Testis (tissue), 3 donors: ENCODE measurements around the gene ACER1. TPM values are rescaled to one million over a fixed set of nuclear protein-coding genes. Genes with fewer than 3 reads are reported as not detected.

Source experiments
- DNase-seq: peaks from one replicate; pipeline ENCODE4 v3.0.0-alpha.2; 2019
- H3K27ac ChIP-seq, 2 donors: fragments of 200-600 bp; sonication (generic); one replicate each; pipeline ENCODE4 v1.5.1; 2019
- H3K27me3 ChIP-seq: fragments of 200-600 bp; sonication (generic); one replicate; pipeline ENCODE4 v1.5.1; 2019
- H3K36me3 ChIP-seq: fragments of 200-600 bp; sonication (generic); one replicate; pipeline ENCODE4 v1.5.1; 2017; ENCODE audit warnings: low read depth; ENCODE audit errors: missing control alignments
- H3K4me1 ChIP-seq: fragments of 200-600 bp; sonication (generic); one replicate; pipeline ENCODE4 v1.5.1; 2019
- H3K4me3 ChIP-seq, 2 donors: fragments of 200-600 bp; sonication (generic); one replicate each; pipeline ENCODE4 v1.5.1; 2017 to 2019
- H3K9me3 ChIP-seq: fragments of 200-600 bp; sonication (generic); one replicate; pipeline ENCODE4 v1.5.1; 2017
- CTCF ChIP-seq, 3 experiments: fragments of 450-650 bp in 2 of 3; fragments of 200-600 bp in 1 of 3; sonication (generic) in 1 of 3; IDR thresholded peaks; one replicate each; pipeline ENCODE4 v1.5.1; 2016 to 2019; ENCODE audit warnings: antibody characterized with exemption in 3 of 3, mild to moderate bottlenecking in 2 of 3, moderate library complexity in 1 of 3
- POLR2A ChIP-seq: fragments of 450-650 bp; IDR thresholded peaks from one replicate; pipeline ENCODE4 v1.6.1; 2017; ENCODE audit warnings: antibody characterized with exemption, mild to moderate bottlenecking, moderate library complexity
- WGBS, 2 donors: methylation state at CpG; one replicate each; pipeline ENCODE4 v1.1.5; 2018; 5-methylcytosine and 5-hydroxymethylcytosine counted together
- intact Hi-C: fragments of 100-400 bp; cut with DNase I; formaldehyde crosslinking; loops from one replicate; pipeline ENCODE4 v1.15.1; 2023; ENCODE audit warnings: low total_unique reads
- polyA plus RNA-seq: library from polyadenylated mRNA; stranded (reverse); fragments of 350-450 nt; fragmentation: Illumina TruSeq; extraction: RNeasy Lipid Tissue Mini Kit (QIAGEN cat#74804); gene quantifications from one replicate; pipeline ENCODE4 v1.2.3, GENCODE V29; 2014; ENCODE audit warnings: low read depth, low replicate concordance; ENCODE audit not compliant: insufficient read depth
- total RNA-seq, 2 donors: library from RNA; depleted of rRNA; stranded (reverse); fragments of >200 nt; gene quantifications; one replicate each; pipeline ENCODE4 v1.2.3, GENCODE V29; 2016

The ACER1 gene
- total and polyA plus RNA-seq, 3 donors from 2014 or later: 0.39 to 1.0 (median 0.99) TPM

- DNase-seq: peak; percentile 66
- TF ChIP-seq CTCF (IDR thresholded peaks at IDR 0.05) (no peak), POLR2A (no peak)
- no peaks in the 10 kb centered on the region for H3K36me3 ChIP-seq
- intact Hi-C loops: no loop called here
- H3K27me3 ChIP-seq: no peaks in the 10 kb centered on the region
- H3K27ac ChIP-seq: no peak overlapping the region
- peaks cover 30% of the 10 kb centered on the region for H3K4me1 ChIP-seq
- H3K9me3 ChIP-seq: no peaks in the 10 kb centered on the region
- no peak overlapping the region for H3K4me3 ChIP-seq
- 48 to 50% methylated on average over 4 of the region's 4 CpGs for WGBS, 2 donors
These were observed 65.0 kb downstream of the ACER1 start for GRCh38 chr19:6268382-6268771.

- no peak overlapping the region for H3K4me3 ChIP-seq
- DNase-seq: no peak
- WGBS, 2 donors: 85 to 87% methylated on average over 17 of the region's 17 CpGs
- intact Hi-C loops: no loop called here
- H3K27me3 ChIP-seq: no peaks in the 10 kb centered on the region
- H3K27ac ChIP-seq: no peak overlapping the region
- no peak for TF ChIP-seq CTCF (IDR thresholded peaks at IDR 0.05)
- H3K9me3 ChIP-seq: no peaks in the 10 kb centered on the region
- H3K36me3 ChIP-seq: no peaks in the 10 kb centered on the region
- H3K4me1 ChIP-seq: peaks cover 24% of the 10 kb centered on the region
These were observed 65.6 kb downstream of the ACER1 start for GRCh38 chr19:6267552-6268381.

- Histone ChIP-seq H3K27ac (no peak overlapping the region), H3K36me3 (no peaks in the 10 kb centered on the region), H3K4me1 (peaks cover 6% of the 10 kb centered on the region), H3K27me3 (no peaks in the 10 kb centered on the region), H3K9me3 (no peaks in the 10 kb centered on the region), H3K4me3 (no peak overlapping the region)
- intact Hi-C loops: no loop called here
- DNase-seq: no peak
- WGBS, 2 donors: 88 to 94% methylated on average over 4 of the region's 4 CpGs
- TF ChIP-seq POLR2A: no peak
- no peak for TF ChIP-seq CTCF (IDR thresholded peaks at IDR 0.05)
These were observed 68.6 kb downstream of the ACER1 start for GRCh38 chr19:6264803-6265202.

- Histone ChIP-seq H3K4me1 (peaks cover 4% of the 10 kb centered on the region), H3K27me3 (no peaks in the 10 kb centered on the region), H3K4me3 (no peak overlapping the region), H3K27ac (no peak overlapping the region), H3K9me3 (no peaks in the 10 kb centered on the region), H3K36me3 (no peaks in the 10 kb centered on the region)
- intact Hi-C loops: no loop called here
- DNase-seq: no peak
- no peak for TF ChIP-seq CTCF (IDR thresholded peaks at IDR 0.05)
- no peak for TF ChIP-seq POLR2A
- WGBS, 2 donors: 86 to 87% methylated on average over 18 of the region's 18 CpGs
These were observed 69.5 kb downstream of the ACER1 start for GRCh38 chr19:6263735-6264444.
